NCI-H2227 (cell line): ENCODE data around the gene GGT6.

Source experiments
- DNase-seq: peaks from one replicate; lab custom pipeline; 2025; ENCODE audit not compliant: unreplicated experiment; lab: John Stamatoyannopoulos, UW

GGT6 gene

DNA sequence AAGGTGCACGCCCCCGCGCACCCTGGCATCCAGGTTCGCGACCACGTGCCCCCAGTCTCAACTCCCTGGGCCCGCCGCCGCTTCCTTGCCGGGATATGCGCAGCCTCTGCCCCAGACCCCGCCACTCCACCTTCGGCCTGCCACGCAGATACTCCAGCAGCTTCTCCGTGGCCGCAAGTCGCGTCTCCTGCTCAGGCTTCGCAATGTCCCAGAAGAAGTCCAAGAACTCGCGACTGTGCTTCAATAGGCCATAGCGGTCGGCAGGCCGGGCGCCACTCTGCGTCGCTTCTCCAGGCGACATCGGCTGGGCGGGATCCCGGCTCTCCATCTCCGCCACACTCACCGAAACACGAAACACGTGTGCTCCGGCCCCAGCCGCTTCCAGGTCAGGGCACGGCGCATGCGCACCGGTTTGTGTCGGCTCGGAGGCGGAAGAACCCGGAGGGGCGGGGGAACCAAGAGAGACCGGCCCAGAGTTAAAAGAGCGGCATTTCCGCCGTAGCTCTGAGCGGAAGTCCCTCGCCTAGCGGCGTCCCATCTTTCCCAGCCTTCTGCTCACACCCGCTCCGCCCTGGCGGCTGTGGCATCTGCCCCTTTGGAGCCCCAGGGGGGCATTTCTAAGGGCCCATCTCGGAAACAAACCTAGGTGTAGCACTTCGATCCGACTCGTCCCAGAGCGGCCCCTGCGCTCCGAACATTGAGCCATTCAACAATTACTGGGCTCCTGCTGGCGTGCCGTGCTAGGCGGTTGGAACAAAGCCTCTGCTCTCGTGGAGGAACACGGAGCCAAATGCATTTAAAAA lies 5.2 kb downstream of the GGT6 start, which contains the start of gene MYBBP1A:
Gene MYBBP1A (minus strand): TSS at position 388 of the 803 bp plus-strand sequence. CDS start 60 bp downstream, at position 328.
- DNase-seq = peak; percentile 97

- no peak for DNase-seq
Observed at GRCh38 chr17:4554441-4554996, 5.9 kb downstream of the GGT6 start.

DNA sequence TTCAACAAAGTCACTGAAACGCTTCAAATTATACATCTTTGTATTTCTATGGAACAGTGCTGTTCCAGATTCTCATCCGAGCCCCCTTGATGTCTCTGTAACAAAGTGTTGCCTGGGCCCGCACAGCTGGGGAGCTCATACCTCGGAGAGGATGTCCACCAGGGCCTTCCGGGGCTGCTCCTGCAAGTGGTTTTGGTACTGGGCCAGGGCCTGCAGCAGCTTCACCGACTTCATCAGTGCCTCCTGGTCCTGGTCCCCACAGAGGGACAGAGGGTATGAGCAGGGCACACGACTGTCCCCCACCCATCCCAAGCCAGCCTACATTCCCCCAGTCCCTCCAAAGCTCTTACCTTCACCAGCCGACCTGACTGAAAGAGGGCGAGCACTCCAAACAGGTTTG lies 6.7 kb downstream of the GGT6 start:
- DNase-seq = no peak

GRCh38 chr17:4551796-4552525 lies 8.4 kb downstream of the GGT6 start:
- no peak for DNase-seq

DNA sequence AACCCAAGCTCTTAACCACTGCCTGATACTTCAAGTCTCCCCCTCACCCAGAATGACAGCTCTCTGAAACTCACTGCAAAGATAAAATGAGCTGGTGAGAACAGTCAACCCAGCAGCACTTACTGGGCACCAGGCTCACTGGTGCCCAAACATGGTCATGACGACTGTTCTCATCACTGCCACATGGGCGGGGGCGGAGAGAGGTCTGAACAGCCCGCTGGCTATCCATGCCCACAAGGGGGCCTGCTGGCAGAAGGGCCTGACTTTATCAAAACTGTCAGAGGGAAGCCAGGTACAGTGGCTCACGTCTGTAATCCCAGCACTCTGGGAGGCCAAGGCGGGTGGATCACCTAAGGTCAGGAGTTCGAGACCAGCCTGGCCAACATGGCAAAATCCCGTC lies 9.2 kb downstream of the GGT6 start:
- no peak for DNase-seq

DNA sequence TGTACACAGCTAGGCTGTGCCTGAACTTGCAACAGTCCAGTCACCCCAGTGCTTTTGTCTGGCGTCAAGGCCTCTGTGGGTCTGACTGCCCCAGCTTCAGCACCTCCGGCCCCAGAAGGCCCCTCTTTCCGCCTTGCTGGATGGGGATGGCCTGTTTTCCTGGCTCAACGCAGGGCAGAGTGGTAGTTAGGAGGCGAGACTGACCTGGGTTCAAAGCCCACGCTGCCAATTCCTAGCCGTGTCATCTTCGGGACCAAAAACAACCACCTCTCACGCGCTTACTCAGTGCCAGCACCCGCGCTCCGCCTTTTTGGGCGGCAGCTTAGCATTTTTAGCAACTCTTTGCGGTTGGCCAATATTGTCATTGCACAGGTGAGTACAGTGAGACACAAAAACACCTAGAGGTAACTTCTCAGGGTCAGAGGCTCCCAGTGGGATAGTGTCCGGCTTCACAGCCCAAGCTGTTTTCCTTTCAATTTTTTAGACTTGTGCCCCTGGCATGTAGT lies 9.8 kb downstream of the GGT6 start:
- no peak for DNase-seq

DNA sequence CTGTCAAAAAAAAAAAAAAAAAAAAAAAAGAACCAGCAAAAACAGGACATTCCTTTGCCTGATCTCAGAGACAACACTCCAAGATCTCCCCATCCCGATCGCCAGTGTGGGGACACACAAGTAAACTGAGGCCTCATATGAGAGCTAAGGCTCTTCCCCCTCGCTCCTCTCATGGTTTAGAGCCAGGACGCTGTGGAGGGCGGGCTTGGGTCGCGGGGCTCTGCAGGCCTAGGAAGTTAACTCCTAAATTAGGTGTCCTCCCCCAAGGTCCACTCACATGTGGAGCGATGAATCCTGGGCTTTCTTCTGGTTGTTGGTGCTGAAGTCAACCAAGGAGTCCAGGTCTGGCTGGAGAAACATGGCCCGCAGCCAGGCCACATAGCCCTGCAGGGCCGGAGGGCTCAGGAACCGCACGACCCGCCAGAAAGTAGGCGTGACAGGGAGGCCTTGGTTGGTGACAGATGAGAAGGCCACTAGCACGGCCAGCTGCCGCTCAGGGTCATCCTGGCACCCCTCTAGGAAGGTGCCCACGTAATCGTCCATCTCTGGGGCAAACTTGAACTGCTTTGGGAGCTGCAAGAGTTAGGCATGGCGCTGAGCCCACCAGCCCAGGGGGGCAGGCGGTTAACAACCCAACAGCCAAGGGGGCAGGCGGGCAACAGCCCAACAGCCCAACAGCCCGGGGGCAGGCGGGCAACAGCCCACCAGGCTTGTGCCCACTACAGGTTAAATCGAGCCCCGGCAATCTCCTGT lies 10.4 kb downstream of the GGT6 start:
- no peak for DNase-seq

GRCh38 chr17:4548721-4549531 lies 11.5 kb downstream of the GGT6 start:
- no peak for DNase-seq

- DNase-seq = no peak
Observed at GRCh38 chr17:4548061-4548461, 12.3 kb downstream of the GGT6 start.

DNA sequence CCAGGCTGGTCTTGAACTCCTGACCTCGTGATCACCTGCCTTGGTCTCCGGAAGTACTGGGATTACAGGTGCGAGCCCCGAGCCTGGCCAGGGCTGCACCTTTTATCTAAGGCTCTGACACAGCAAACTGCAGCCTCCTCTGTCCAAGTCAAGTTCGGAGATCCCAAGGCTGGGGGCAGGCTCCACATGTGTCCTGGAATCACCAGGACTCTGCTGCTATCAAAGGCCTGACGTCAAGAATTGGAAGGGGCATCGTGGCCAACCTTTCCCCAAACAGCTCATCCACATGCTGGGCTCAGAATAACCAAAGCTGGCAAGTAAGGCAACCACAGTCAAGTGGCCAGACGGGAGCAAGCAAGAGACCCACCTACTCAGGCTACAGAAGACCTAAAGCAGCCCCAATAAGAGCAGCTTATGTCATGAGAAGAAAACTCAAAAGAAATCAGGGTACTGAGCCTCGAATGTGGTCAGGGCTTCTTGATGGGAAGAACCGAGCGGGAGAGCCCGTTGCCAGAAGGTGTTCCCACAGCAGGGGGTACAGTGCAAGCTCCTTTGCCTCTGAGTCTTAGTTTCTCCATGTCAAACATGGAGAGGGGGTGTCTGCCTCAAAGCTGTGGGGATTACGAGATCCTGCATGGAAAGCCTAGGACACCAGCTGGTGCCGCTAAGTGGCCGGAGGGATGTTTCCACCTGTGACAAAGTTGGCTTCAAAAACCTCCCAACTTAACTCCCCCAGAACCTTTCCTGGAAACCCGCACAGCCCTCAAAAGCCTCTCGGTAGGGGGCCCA lies 13.1 kb downstream of the GGT6 start:
- no peak for DNase-seq

- DNase-seq = no peak
Observed at GRCh38 chr17:4545217-4545951, 15.0 kb downstream of the GGT6 start.

DNA sequence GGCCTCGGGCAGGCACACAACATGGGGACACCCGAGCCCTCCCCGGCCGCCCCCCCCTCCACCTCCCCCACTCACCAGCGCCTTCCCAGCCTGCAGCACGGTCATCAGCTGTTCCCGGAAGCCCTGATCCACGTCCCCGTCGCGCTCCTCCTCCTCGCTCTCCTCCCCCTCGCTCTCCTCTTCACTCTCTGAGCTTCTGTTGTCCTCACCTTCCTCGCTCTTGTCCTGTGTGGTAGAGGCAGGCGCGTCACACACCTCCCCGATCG lies 15.5 kb downstream of the GGT6 start:
- no peak for DNase-seq

DNA sequence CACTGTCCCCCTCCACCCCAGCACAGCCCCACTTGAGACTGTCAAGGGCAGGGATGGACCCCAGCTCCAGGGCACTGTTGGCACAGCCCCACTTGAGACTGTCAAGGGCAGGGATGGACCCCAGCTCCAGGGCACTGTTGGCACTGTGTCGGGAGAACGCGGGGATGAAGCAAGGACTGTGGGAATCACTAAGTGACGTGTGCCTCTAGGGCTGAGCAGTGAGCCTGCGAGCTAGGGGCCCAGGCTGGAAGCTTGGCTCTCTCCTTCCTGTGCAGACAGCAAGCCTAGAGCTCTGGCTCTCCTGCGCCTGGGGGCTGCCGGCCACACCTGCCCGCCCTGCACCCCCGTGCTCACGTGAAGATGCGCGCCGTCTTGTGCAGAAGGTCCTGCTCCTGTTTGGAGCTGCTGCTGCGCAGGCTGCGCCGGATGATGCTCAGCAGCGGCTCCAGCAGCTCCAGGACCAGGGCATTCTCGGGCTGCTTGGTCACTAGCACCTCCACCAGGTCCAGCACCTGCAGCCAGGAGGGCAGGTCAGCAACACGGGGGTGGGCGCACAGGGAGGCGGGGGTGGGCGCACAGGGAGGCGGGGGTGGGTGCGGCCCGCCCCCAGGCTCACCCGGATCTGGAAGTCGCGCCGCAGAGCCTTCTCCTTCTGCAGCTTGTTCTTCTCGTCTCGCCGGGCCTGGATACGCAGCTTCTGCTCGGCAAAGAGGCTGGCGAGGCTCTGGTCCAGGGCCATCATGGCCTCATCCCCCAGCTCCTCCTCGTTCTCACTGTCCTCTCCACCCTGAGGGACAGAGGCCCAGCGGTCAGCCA lies 16.0 kb downstream of the GGT6 start:
- DNase-seq = no peak

GRCh38 chr17:4543557-4544026 lies 16.8 kb downstream of the GGT6 start:
- DNase-seq = no peak

GRCh38 chr17:4542726-4543191 lies 17.6 kb downstream of the GGT6 start:
- no peak for DNase-seq

GRCh38 chr17:4542003-4542725 lies 18.2 kb downstream of the GGT6 start:
- DNase-seq = no peak

- no peak for DNase-seq
Observed at GRCh38 chr17:4541328-4542002, 18.9 kb downstream of the GGT6 start.
